ENCODE results near the gene NUP210.

The NUP210 gene

GRCh38 chr3:13269711-13270378 lies 150.3 kb downstream of the NUP210 start:
- no peak for DNase-seq

GRCh38 chr3:13268961-13269441 lies 151.1 kb downstream of the NUP210 start:
- no peak for DNase-seq

- DNase-seq = no peak
Observed at GRCh38 chr3:13268120-13268519, 152.0 kb downstream of the NUP210 start.

GRCh38 chr3:13266651-13267362 lies 153.3 kb downstream of the NUP210 start:
- no peak for DNase-seq
